PFSK-1 (cell line): ENCODE data around the gene OR51M1.

Source experiments
- POLR2AphosphoS5 ChIP-seq: IDR thresholded peaks from 2 replicates; pipeline ENCODE4 v1.6.1; 2012; ENCODE audit warnings: low read depth, mild to moderate bottlenecking, control low read depth, low read length, moderate library complexity
- TAF1 ChIP-seq: IDR thresholded peaks from 2 replicates; pipeline ENCODE4 v1.6.1; 2012; ENCODE audit warnings: low read length, control low read depth, borderline replicate concordance; ENCODE audit not compliant: insufficient read depth

- TF ChIP-seq TAF1 (no peak), POLR2AphosphoS5 (no peak)
These were observed 10.5 kb downstream of the OR51M1 start for GRCh38 chr11:5394091-5394490.
